GM23338 (cell line): ENCODE data around the gene EHD2.

Source experiments
- CREB1 ChIP-seq: fragments of 250-450 bp; sonication (Bioruptor Pico); IDR thresholded peaks from 2 replicates; pipeline ENCODE4 v1.5.0; 2020; ENCODE audit warnings: low read depth, mild to moderate bottlenecking, moderate library complexity
- CTCF ChIP-seq, 2 experiments: fragments of 200-600 bp in 1 of 2; sonication (generic) in 1 of 2; conservative IDR thresholded peaks; 2 replicates each; pipeline versions ENCODE4 v1.5.1 to v1.6.1; 2016 to 2017; ENCODE audit warnings: antibody characterized with exemption in 2 of 2, low read depth in 2 of 2, mild to moderate bottlenecking in 2 of 2, moderate library complexity in 1 of 2
- ETS1 ChIP-seq: IDR thresholded peaks from 2 replicates; pipeline ENCODE4 v1.6.1; 2016; ENCODE audit warnings: antibody characterized with exemption
- EZH2 ChIP-seq: fragments of 200-600 bp; sonication (generic); IDR thresholded peaks from one replicate; pipeline ENCODE4 v1.8.0; 2017; ENCODE audit warnings: antibody characterized with exemption, mild to moderate bottlenecking, low read depth; ENCODE audit not compliant: unreplicated experiment
- EZH2phosphoT487 ChIP-seq: fragments of 200-600 bp; sonication (generic); IDR thresholded peaks from one replicate; pipeline ENCODE4 v1.8.1; 2018; ENCODE audit warnings: antibody characterized with exemption; ENCODE audit not compliant: unreplicated experiment
- JUNB ChIP-seq: IDR thresholded peaks from one replicate; pipeline ENCODE4 v1.6.1; 2016; ENCODE audit warnings: antibody characterized with exemption; ENCODE audit not compliant: unreplicated experiment
- POLR2AphosphoS5 ChIP-seq: IDR thresholded peaks from 2 replicates; pipeline ENCODE4 v1.6.1; 2016; ENCODE audit warnings: antibody characterized with exemption, low read depth
- STAT1 ChIP-seq: IDR thresholded peaks from one replicate; pipeline ENCODE4 v1.6.1; 2016; ENCODE audit warnings: antibody characterized with exemption; ENCODE audit not compliant: unreplicated experiment
- ZNF114 ChIP-seq: fragments of 250-450 bp; sonication (Bioruptor Pico); IDR thresholded peaks from 2 replicates; pipeline ENCODE4 v1.5.0; 2020; ENCODE audit warnings: mild to moderate bottlenecking, moderate library complexity
- ZNF462 ChIP-seq: fragments of 250-450 bp; sonication (Bioruptor Pico); IDR thresholded peaks from 2 replicates; pipeline ENCODE4 v1.5.0; 2020; ENCODE audit warnings: mild to moderate bottlenecking, moderate library complexity
- TF ChIP-seq, protein P1 (sequence below): IDR thresholded peaks from one replicate; pipeline ENCODE4 v1.6.1; 2018; ENCODE audit warnings: antibody characterized with exemption; ENCODE audit not compliant: unreplicated experiment

DNA sequence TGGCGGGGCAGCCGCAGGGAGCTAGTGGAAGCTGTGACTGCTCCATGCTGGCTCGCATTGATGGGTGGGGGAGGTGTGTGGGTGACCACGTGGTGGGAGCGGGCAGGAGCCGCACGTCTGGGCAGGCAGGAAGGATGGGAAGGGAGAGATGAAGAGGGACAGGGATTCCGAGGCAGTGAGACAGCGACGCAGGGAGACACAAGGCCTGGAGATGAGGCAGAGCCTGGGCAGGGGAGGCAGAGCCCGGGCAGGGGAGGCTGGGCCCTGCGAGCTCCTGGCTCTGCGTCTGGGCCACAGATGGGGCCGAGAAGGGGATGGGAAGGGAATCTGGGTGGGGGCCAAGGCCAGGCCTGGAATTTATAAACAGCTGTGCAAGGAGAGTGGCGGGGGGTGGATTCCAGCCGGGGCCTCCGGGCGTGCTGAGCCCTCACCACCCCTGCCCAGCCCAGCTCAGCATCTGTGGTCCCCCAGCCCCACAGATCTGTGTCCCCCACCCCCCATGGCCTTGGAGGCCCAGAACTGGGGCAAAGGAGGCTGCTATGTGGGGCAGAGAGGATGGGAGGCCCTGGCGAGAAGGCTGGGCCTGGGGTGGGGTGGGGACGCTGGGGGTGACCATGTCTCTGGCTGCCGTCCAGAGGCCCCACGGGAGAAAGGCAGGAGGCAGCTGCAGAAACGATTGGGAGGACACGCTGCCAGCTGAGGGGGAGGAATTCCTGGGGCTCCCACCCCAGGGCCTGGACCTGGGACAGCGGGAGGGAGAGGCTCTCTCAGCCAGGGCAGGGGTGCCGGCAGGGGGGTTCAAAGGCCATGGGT lies 6.0 kb downstream of the EHD2 start:
- TF ChIP-seq CTCF (conservative IDR thresholded peaks at IDR 0.05; ENCODE audit: low read depth in 2 of 2): no peak
- TF ChIP-seq EZH2: no peak
- no peak for TF ChIP-seq ZNF462 (CRISPR knock-in tag)
- no peak for TF ChIP-seq POLR2AphosphoS5
- TF ChIP-seq, protein P1, sequence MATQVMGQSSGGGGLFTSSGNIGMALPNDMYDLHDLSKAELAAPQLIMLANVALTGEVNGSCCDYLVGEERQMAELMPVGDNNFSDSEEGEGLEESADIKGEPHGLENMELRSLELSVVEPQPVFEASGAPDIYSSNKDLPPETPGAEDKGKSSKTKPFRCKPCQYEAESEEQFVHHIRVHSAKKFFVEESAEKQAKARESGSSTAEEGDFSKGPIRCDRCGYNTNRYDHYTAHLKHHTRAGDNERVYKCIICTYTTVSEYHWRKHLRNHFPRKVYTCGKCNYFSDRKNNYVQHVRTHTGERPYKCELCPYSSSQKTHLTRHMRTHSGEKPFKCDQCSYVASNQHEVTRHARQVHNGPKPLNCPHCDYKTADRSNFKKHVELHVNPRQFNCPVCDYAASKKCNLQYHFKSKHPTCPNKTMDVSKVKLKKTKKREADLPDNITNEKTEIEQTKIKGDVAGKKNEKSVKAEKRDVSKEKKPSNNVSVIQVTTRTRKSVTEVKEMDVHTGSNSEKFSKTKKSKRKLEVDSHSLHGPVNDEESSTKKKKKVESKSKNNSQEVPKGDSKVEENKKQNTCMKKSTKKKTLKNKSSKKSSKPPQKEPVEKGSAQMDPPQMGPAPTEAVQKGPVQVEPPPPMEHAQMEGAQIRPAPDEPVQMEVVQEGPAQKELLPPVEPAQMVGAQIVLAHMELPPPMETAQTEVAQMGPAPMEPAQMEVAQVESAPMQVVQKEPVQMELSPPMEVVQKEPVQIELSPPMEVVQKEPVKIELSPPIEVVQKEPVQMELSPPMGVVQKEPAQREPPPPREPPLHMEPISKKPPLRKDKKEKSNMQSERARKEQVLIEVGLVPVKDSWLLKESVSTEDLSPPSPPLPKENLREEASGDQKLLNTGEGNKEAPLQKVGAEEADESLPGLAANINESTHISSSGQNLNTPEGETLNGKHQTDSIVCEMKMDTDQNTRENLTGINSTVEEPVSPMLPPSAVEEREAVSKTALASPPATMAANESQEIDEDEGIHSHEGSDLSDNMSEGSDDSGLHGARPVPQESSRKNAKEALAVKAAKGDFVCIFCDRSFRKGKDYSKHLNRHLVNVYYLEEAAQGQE: no peak
- no peak for TF ChIP-seq EZH2phosphoT487
- TF ChIP-seq JUNB: no peak
- TF ChIP-seq ZNF114 (CRISPR knock-in tag): no peak
- no peak for TF ChIP-seq CREB1 (CRISPR knock-in tag)
- no peak for TF ChIP-seq ETS1
- TF ChIP-seq STAT1: no peak
